Activated naive CD4-positive, alpha-beta T cell treated with anti-CD3 and anti-CD28 coated beads, Interleukin-2, amount 50 U/mL, for 16 hours (primary cell): ENCODE results near the gene MPI.

ENCODE experiments used
- DNase-seq: peaks from one replicate; pipeline ENCODE4 v3.0.0-alpha.2; 2020

The MPI gene

DNA sequence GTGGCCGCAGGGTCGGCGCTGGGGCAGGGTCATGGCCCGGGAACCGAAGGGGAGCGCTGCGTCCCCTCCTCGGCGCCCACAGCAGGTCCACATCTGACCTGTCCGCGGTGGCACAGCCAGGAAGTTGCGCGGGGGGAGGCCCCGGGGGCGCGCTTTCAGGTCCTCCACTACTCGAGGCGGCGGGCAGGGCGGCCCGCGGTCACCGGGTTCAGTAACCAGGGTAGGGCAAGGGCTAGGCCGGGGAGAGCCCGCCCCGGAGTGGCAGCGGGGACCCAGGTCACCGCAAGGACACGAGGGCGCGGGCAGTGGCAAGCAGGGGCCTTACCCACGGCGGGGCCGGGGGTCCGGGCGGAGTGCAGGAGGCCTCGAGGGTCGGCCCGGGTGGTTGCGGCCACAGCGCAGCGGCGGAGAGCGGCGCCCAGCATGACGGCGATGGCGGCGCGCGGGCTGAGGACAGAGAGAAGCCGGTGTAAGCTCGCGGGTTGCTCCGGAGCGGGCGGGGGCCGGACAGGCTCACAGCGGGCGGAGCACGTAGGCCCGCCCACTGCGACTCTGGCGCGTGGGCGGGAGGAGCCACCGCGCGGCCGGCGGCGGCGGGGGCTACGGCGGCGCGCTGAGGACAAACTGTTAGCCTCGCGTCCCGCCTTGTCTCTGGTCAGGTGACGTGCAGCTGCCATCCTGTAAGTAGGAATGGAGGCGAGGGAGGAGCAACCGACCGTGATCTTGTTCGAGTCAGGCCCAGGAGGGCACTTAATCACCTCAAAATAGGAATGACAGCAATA, 47.9 kb downstream of the MPI start, which contains the start of gene COX5A:
COX5A (minus strand) TSS at position 484 of the 782 bp plus-strand sequence; CDS start at position 425, 59 bp downstream.
- peak; percentile 92 for DNase-seq

DNA sequence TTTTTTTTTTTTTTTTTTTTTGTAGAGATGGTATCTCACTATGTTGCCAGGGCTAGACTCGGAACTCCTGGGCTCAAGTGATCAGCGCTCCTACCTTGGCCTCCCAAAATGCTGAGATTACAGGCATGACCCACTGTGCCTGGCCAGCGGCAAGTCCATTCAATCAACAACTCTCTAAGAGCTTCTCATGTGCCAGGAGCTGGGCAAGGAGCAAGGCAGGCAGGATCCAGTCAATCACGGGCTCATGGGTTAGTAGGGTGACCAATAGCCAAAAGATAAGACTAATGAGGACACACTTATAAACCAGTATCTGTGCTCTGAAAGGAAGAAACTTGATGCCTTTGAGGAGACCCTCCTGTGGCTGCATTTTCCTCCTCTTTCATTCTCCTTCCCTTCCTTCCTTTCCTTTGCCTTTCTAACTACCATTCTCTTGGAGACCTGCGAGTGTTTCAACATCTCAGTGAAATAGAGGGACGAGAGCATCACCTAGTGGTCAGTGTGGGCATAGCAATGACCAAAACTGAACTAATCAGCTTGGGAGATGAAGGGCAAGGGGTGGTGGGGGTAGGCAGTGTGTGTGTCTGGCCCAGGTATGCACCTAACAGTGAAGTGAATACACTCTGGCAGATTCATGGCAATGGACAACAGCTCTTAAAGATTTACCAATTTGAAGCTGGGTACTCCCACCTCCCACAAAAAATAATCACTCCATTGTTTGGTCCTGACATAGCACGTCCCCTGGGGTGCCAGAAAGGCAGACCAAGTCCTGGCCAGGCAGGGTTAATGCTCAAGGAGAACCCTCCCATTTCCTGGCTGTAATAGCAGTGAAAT, 60.5 kb downstream of the MPI start:
- DNase-seq = peak; percentile 79

DNA sequence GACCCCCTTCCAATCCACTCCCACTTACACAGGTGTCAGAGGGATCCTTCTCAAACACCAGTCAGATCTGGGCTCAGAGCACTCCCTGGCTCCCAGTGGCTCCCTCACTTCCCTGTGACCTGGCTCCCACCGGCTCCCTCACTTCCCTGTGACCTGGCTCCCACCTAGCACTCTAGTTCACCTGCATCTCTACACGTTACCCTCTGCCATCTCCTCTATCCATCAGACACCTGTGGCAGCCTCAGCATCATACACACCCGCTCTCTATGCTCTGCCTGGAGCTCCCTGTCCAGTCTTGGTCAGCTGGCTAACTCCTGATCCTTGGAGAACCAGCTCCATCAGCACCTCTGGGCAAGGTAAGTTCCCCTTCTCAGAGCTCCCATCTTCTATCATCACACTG, 61.2 kb downstream of the MPI start:
- DNase-seq = no peak
